ENCODE data around the gene EHBP1L1. TPM values are rescaled to one million over a fixed set of nuclear protein-coding genes. Genes with fewer than 3 reads are reported as not detected.

EHBP1L1 gene
- total RNA-seq, 2 experiments from 2014 or later, result 59.7 to 71.6 TPM

- intact Hi-C loops (cut with micrococcal nuclease; ENCODE audit: unreplicated experiment), result no loop called here
- no TSS peak for BruUV-seq (replicated peaks)
Measured at GRCh38 chr11:65611758-65612603, 36.1 kb downstream of the EHBP1L1 start.

GRCh38 chr11:65612691-65613090 lies 36.8 kb downstream of the EHBP1L1 start:
- no peak for DNase-seq (ENCODE audit: low spot score)
- intact Hi-C loops (cut with micrococcal nuclease; ENCODE audit: unreplicated experiment), result no loop called here
- Histone ChIP-seq H3K27ac (ENCODE audit: low read depth, low read length, poor library complexity, severe bottlenecking) (no peak overlapping the region), H3K4me3 (ENCODE audit: low read depth, low read length, poor library complexity, severe bottlenecking) (peak overlapping the region; percentile 97), H3K9me3 (ENCODE audit: low read length) (no peaks in the 10 kb centered on the region), H2AFZ (ENCODE audit: low read length) (no peak overlapping the region), H3K79me2 (ENCODE audit: insufficient read depth, low read depth, low read length) (peaks cover 42% of the 10 kb centered on the region), H3K9me2 (ENCODE audit: insufficient read depth, low read length) (no peaks in the 10 kb centered on the region), H3K4me1 (ENCODE audit: insufficient read depth, low read length, poor library complexity, severe bottlenecking) (peaks cover 44% of the 10 kb centered on the region), H3K4me2 (ENCODE audit: low read length) (peak overlapping the region; percentile 88), H4K20me1 (ENCODE audit: insufficient read depth, low read length) (no peaks in the 10 kb centered on the region), H3K36me3 (ENCODE audit: insufficient read depth, low read length) (peaks cover 13% of the 10 kb centered on the region)
- CTCF ChIA-PET (ENCODE audit: unreplicated experiment), result interaction anchor here (0.8 kb wide), 1 partner anchor 1372 kb away, joined by 3 read pairs; the partner anchor contains the start of gene FKBP2
- POLR2A ChIA-PET, result interaction anchor here (0.5 to 0.7 kb wide), 2 partner anchors 38 to 209 kb away, joined by 4 to 5 read pairs; no protein-coding TSS in a partner anchor
- no TSS peak for BruUV-seq (replicated peaks)
- TF ChIP-seq, protein P1, sequence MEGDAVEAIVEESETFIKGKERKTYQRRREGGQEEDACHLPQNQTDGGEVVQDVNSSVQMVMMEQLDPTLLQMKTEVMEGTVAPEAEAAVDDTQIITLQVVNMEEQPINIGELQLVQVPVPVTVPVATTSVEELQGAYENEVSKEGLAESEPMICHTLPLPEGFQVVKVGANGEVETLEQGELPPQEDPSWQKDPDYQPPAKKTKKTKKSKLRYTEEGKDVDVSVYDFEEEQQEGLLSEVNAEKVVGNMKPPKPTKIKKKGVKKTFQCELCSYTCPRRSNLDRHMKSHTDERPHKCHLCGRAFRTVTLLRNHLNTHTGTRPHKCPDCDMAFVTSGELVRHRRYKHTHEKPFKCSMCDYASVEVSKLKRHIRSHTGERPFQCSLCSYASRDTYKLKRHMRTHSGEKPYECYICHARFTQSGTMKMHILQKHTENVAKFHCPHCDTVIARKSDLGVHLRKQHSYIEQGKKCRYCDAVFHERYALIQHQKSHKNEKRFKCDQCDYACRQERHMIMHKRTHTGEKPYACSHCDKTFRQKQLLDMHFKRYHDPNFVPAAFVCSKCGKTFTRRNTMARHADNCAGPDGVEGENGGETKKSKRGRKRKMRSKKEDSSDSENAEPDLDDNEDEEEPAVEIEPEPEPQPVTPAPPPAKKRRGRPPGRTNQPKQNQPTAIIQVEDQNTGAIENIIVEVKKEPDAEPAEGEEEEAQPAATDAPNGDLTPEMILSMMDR (conservative IDR thresholded peaks at IDR 0.05; ENCODE audit: low read length), result no peak
- TF ChIP-seq EZH2phosphoT487 (IDR thresholded peaks at IDR 0.05; ENCODE audit: borderline replicate concordance, low read depth, low read length), result no peak

More at GRCh38 chr11:65611758-65612603, 36.1 kb downstream of the EHBP1L1 start:
- Histone ChIP-seq H3K9me3 (ENCODE audit: low read length) (no peaks in the 10 kb centered on the region), H3K4me1 (ENCODE audit: insufficient read depth, low read length, poor library complexity, severe bottlenecking) (peaks cover 37% of the 10 kb centered on the region), H3K9me2 (ENCODE audit: insufficient read depth, low read length) (no peaks in the 10 kb centered on the region), H3K36me3 (ENCODE audit: insufficient read depth, low read length) (peaks cover 13% of the 10 kb centered on the region), H3K4me3 (ENCODE audit: low read depth, low read length, poor library complexity, severe bottlenecking) (no peak overlapping the region), H3K4me2 (ENCODE audit: low read length) (peak overlapping the region; percentile 88), H3K27ac (ENCODE audit: low read depth, low read length, poor library complexity, severe bottlenecking) (no peak overlapping the region), H2AFZ (ENCODE audit: low read length) (no peak overlapping the region), H3K79me2 (ENCODE audit: insufficient read depth, low read depth, low read length) (peaks cover 35% of the 10 kb centered on the region), H4K20me1 (ENCODE audit: insufficient read depth, low read length) (no peaks in the 10 kb centered on the region)
- POLR2A ChIA-PET, result no interaction called here
- CTCF ChIA-PET (ENCODE audit: unreplicated experiment), result no interaction called here
- no peak for DNase-seq (ENCODE audit: low spot score)
- TF ChIP-seq EZH2phosphoT487 (IDR thresholded peaks at IDR 0.05; ENCODE audit: borderline replicate concordance, low read depth, low read length), result no peak
- TF ChIP-seq, protein P1 (conservative IDR thresholded peaks at IDR 0.05; ENCODE audit: low read length), result no peak

All from OCI-LY7 (cell line).